Smooth muscle cell of bladder (primary cell): ENCODE results near the gene SYS1. TPM values are rescaled to one million over a fixed set of nuclear protein-coding genes. Genes with fewer than 3 reads are reported as not detected.

Experiments
- total RNA-seq: library from RNA; depleted of rRNA; stranded (reverse); fragments of >200 nt; gene quantifications from 2 replicates; pipeline ENCODE4 v1.2.3, GENCODE V29; 2014

SYS1 gene
- total RNA-seq: 18.6 and 28.5 TPM in 2 replicates

DNA sequence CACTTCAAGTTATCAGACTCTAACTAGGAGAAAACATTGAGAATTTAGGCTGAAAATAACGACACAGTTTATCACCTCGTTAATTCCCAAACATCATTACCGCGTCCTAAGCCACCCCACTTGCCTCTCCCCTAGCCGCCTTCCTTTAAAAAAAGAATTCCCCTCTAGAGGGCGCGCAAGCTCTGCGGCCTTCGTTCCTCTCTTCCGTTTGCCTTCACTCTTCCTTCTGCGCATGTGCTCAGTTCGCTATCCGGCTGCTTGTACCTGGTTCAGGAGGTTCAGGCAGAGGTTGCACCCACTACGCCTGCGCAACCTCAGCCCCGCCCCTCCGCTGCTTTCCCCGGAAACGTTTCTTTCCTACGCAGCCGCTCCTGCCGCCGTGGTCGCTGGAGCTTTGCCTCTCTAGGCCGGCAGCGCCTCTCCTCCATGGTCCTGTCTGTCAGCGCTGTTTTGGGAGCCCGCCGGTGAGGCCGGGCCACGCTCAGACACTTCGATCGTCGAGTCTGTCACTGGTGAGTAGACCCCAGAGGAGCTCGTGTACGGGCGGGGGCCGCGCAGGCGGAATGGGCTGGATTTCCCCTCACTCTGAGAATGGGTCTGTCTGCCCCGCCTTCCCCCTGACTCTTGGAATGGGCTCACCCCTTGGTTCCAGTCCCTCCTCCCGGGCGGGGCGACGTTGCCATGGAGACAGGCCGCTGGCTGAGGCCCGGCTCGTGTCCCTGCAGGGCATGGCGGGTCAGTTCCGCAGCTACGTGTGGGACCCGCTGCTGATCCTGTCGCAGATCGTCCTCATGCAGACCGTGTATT is at the start of gene SYS1:
SYS1 (plus strand) TSS at position 353 of the 807 bp plus-strand sequence; CDS start at position 729, 376 bp downstream.

DNA sequence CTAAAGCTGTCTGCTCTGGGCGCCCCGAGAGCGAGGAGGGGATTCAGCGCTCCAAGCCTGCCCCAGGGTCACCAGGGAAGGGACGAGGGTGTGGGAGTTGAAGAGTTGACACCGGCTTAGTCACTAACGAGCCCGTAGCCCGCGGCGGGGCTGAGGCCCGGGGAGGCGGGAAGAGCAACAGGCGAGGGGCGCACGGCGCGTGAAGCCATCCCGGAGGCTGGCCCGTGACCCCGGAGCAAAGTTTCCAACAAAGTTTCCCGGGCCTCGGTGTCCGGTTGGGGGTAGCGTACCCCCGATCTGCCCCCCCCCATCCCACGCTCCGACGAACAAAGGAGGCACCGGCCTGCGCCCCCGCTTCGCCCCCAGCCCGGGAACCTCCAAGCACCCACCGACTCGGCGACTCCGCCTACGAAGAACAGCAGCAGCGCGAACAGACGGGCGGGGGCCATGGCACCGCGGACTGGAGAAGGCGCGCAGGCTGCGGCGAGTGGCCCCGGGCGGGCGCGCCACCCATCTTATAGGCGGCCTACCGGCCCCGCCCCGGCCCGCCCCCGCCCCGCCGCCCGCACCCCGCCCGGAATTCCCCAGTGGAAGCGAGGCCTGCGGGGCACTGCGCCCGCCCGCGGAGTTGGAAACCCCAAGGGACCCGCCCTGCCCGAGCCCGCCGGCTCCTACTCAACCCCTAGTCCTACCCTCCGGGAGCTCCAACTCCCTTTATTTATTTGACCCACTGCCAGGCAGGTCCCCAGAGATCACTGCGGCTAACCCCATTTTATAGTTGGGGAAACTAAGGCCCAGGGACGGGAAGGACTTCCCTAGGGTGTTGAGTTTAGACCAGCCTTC is 14.8 kb upstream of the SYS1 start, which contains the start of gene SDC4:
SDC4 (minus strand) TSS at position 489 of the 843 bp plus-strand sequence; CDS start at position 449, 40 bp downstream.

DNA sequence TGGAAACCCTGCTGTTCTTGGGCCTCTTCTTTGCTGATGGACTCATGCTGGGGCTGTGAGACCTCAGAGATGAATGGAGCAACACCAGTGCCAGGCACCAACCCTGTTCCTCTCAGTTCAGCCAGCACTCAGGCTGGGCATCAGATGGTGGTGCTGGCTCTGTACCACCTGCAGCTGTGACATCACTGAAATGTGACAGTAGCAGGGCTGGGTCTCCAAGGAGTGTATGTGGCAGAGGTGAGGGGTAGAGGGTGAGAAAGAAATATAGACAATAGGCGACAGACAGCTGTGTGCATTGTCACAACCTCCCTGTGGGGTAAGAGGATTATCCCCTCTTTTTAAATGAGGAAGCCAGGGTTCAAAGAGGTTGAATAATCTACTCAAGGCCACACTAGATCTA is 15.2 kb downstream of the SYS1 start, which contains the start of gene TP53TG5:
TP53TG5 (minus strand) TSS at position 135 of the 400 bp plus-strand sequence; CDS start at position 46, 89 bp downstream.

DNA sequence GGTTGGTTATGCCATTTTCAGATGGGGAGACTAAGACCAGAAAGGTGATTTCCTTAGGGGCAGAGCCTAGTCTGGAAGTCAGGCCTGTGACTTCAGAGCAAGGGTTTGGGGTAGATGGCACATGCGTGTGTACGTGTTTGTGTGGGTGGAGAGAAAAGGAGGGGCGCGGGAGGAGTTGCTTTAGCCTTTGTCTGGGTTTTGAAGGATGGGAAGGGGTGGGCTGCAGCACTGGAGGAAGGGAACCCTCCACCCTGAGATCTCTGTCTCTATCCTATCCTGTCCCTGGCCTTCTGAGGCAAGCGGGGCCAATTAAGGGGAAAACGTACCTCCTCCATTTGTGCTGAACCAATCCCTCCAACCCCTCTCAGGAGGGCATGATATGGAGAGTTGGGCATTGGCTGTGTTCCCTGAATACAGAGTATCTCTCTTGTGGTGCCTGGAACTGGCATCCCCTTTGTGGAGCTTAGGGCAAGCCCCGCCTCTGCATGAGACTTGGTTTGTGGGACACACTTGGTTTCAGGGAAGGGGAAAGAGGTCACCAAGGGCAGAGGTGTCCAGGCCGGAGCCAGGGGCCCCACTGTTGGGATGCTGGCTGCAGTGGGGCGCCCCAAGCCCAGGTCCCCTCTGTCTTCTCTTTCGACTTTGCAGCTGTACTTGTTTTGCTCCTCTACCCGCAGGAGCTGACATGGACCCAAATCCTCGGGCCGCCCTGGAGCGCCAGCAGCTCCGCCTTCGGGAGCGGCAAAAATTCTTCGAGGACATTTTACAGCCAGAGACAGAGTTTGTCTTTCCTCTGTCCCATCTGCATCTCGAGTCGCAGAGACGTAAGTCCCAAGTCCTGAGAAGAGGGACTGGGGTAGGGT is 45.1 kb downstream of the SYS1 start, which contains the start of gene DBNDD2:
DBNDD2 (plus strand) TSS at position 507 of the 863 bp plus-strand sequence; CDS start at position 686, 179 bp downstream.

DNA sequence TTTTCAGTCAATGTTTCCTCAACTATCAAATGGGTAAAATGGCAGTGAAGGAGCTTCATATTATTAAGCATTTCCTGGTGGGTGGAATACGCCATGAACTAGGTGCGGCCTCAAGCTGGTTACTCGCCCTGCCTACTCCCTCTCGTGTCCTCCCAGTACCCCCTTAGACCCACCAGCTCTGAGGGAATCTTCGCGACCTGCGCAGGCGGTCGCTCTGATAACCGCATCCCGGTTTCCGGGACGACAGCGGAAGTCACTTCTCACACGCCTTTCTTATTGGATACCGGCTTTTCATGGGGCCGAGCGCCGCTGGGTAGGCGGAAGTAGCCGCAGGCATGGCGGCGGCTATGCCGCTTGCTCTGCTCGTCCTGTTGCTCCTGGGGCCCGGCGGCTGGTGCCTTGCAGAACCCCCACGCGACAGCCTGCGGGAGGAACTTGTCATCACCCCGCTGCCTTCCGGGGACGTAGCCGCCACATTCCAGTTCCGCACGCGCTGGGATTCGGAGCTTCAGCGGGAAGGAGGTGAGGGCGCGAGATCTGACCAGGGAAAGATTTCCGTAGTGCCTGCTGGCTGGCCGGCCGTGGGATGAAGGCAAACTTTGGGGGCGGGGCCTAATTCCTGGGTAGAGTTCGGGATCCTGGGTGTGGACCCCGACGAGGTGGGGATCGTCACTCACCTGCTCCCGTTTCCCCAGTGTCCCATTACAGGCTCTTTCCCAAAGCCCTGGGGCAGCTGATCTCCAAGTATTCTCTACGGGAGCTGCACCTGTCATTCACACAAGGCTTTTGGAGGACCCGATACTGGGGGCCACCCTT is 53.1 kb downstream of the SYS1 start, which contains the start of gene PIGT:
PIGT (plus strand) TSS at position 320 of the 816 bp plus-strand sequence; CDS start at position 336, 16 bp downstream.

Other genes starting within 250 kb of the SYS1 start
- gene WFDC5, start 248.0 kb upstream of the SYS1 start, total RNA-seq: not detected in 2 replicates
- not detected in 2 replicates for gene WFDC12, start 238.7 kb upstream of the SYS1 start, total RNA-seq
- not detected in 2 replicates for gene PI3, start 188.3 kb upstream of the SYS1 start, total RNA-seq
- gene SEMG1, start 156.1 kb upstream of the SYS1 start, total RNA-seq: not detected in 2 replicates
- gene SEMG2, start 141.8 kb upstream of the SYS1 start, total RNA-seq: not detected in 2 replicates
- 2.3 and 2.6 TPM in 2 replicates for gene SLPI, start 108.6 kb upstream of the SYS1 start, total RNA-seq
- not detected in 2 replicates for gene RBPJL, start 56.3 kb upstream of the SYS1 start, total RNA-seq
- not detected in 2 replicates for gene MATN4, start 54.9 kb upstream of the SYS1 start, total RNA-seq
- 98.4 and 102 TPM in 2 replicates for gene SDC4, start 14.7 kb upstream of the SYS1 start, total RNA-seq
- gene TP53TG5, start 15.2 kb downstream of the SYS1 start, total RNA-seq: under 0.01 TPM in 1 of 2 replicates, not detected in the other
- gene DBNDD2, start 45.1 kb downstream of the SYS1 start, total RNA-seq: 0.71 and 1.1 TPM in 2 replicates
- 21.6 and 23.3 TPM in 2 replicates for gene PIGT, start 53.0 kb downstream of the SYS1 start, total RNA-seq
- gene WFDC2, start 106.6 kb downstream of the SYS1 start, total RNA-seq: not detected in 2 replicates
- not detected in 2 replicates for gene SPINT3, start 152.5 kb downstream of the SYS1 start, total RNA-seq
- not detected in 2 replicates for gene WFDC6, start 176.3 kb downstream of the SYS1 start, total RNA-seq
- not detected in 2 replicates for gene EPPIN, start 184.2 kb downstream of the SYS1 start, total RNA-seq
- gene WFDC8, start 216.1 kb downstream of the SYS1 start, total RNA-seq: not detected in 2 replicates